Stomach (tissue), 4 donors: ENCODE results near the gene ZDHHC7.

Experiments
- EP300 ChIP-seq: sonication (generic); formaldehyde crosslinking; IDR thresholded peaks from one replicate; pipeline ENCODE4 v1.6.1; 2017; ENCODE audit warnings: antibody characterized with exemption
- POLR2A ChIP-seq, 4 donors: fragments of 450-650 bp; IDR thresholded peaks; one replicate each; pipeline ENCODE4 v1.6.1; 2016; ENCODE audit warnings: antibody characterized with exemption in 4 of 4, control low read depth in 2 of 4, mild to moderate bottlenecking in 1 of 4, moderate library complexity in 1 of 4
- POLR2AphosphoS5 ChIP-seq, 3 donors: sonication (generic); formaldehyde crosslinking; IDR thresholded peaks; one replicate each; pipeline ENCODE4 v1.6.1; 2016; ENCODE audit warnings: antibody characterized with exemption in 3 of 3
- TF ChIP-seq, protein P1 (sequence below), 7 experiments: fragments of 450-650 bp in 4 of 7; fragments of 200-600 bp in 3 of 7; sonication (generic) in 3 of 7; IDR thresholded peaks; one replicate each; pipeline ENCODE4 v1.5.1; 2016 to 2019; ENCODE audit warnings: antibody characterized with exemption in 7 of 7, control low read depth in 2 of 7, mild to moderate bottlenecking in 1 of 7

DNA sequence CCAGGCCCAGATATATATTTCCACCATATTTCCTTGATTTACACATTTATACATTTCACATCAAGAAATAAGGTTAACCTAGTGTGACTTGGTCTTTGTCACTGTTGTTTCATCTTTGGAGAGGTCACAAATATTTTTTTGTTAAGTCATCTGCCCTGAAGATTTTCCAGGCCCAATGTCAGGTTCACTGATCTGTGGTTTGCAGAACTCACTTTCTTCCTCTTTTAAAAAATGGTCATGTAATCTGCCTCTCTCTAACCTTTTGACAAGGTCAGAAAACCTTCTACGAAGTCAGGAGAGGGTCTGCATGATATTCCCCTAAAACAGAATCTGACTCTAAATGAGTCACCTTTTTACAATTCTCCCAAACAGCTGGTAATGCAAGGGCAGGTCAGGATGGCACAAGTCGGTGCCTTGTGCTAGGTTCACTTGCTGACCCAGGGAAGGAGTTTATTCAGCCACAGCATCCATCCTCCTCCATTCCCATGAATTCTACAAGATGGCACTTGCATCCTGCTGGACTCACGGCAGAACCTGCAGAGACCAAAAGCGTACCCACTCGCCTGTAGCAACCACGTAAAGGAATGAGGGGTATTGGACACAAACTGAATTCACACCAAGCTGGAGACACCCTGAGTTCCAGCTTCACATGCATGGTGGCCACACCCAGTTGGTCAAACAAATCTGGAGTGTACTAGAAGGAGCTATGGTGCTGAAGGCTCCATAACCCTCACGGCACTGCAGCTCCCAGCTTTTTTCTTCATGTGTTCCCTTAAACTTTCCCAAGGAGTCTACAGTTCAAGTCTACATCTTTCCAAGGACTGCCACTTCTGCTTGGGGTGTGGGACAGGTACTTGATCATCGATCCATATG lies 14.7 kb upstream of the ZDHHC7 start:
- TF ChIP-seq POLR2A (IDR thresholded peaks at IDR 0.05) (no peak), POLR2AphosphoS5 (IDR thresholded peaks at IDR 0.05) (peak in 1 of 3 donors; percentile 29), EP300 (no peak)
- TF ChIP-seq, protein P1, sequence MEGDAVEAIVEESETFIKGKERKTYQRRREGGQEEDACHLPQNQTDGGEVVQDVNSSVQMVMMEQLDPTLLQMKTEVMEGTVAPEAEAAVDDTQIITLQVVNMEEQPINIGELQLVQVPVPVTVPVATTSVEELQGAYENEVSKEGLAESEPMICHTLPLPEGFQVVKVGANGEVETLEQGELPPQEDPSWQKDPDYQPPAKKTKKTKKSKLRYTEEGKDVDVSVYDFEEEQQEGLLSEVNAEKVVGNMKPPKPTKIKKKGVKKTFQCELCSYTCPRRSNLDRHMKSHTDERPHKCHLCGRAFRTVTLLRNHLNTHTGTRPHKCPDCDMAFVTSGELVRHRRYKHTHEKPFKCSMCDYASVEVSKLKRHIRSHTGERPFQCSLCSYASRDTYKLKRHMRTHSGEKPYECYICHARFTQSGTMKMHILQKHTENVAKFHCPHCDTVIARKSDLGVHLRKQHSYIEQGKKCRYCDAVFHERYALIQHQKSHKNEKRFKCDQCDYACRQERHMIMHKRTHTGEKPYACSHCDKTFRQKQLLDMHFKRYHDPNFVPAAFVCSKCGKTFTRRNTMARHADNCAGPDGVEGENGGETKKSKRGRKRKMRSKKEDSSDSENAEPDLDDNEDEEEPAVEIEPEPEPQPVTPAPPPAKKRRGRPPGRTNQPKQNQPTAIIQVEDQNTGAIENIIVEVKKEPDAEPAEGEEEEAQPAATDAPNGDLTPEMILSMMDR (IDR thresholded peaks at IDR 0.05): no peak
